ENCODE data around the gene PIGN.

The PIGN gene

GRCh38 chr18:62028715-62029114 lies 158.1 kb downstream of the PIGN start:
- Histone ChIP-seq H3K4me1 (ENCODE audit: insufficient read depth, poor library complexity, severe bottlenecking) (no peaks in the 10 kb centered on the region), H3K9me3 (ENCODE audit: severe bottlenecking) (no peaks in the 10 kb centered on the region), H3K27ac (ENCODE audit: poor library complexity, severe bottlenecking) (no peak overlapping the region), H3K4me3 (ENCODE audit: severe bottlenecking) (no peak overlapping the region), H3K27me3 (ENCODE audit: insufficient read depth, poor library complexity, severe bottlenecking) (no peaks in the 10 kb centered on the region), H3K36me3 (ENCODE audit: low read depth) (no peaks in the 10 kb centered on the region)
- TF ChIP-seq CTCF (IDR thresholded peaks at IDR 0.05; ENCODE audit: poor library complexity, severe bottlenecking) = no peak
- DNase-seq (ENCODE audit: low spot score) = no peak
- ATAC-seq (ENCODE audit: low read depth) = no peak

- no peak for DNase-seq (ENCODE audit: low spot score)
- ATAC-seq (ENCODE audit: low read depth) = no peak
- Histone ChIP-seq H3K4me3 (ENCODE audit: severe bottlenecking) (no peak overlapping the region), H3K4me1 (ENCODE audit: insufficient read depth, poor library complexity, severe bottlenecking) (no peaks in the 10 kb centered on the region), H3K9me3 (ENCODE audit: severe bottlenecking) (no peaks in the 10 kb centered on the region), H3K27ac (ENCODE audit: poor library complexity, severe bottlenecking) (no peak overlapping the region), H3K27me3 (ENCODE audit: insufficient read depth, poor library complexity, severe bottlenecking) (no peaks in the 10 kb centered on the region), H3K36me3 (ENCODE audit: low read depth) (no peaks in the 10 kb centered on the region)
- TF ChIP-seq CTCF (IDR thresholded peaks at IDR 0.05; ENCODE audit: poor library complexity, severe bottlenecking) = no peak
Observed at GRCh38 chr18:62027914-62028520, 158.8 kb downstream of the PIGN start.

- no peak for TF ChIP-seq CTCF (IDR thresholded peaks at IDR 0.05; ENCODE audit: poor library complexity, severe bottlenecking)
- no peak overlapping the region for H3K4me3 ChIP-seq (ENCODE audit: severe bottlenecking)
- no peaks in the 10 kb centered on the region for H3K4me1 ChIP-seq (ENCODE audit: insufficient read depth, poor library complexity, severe bottlenecking)
- ATAC-seq (ENCODE audit: low read depth) = peak; percentile 65; the same call in 2 of the 3 replicates
- H3K27ac ChIP-seq (ENCODE audit: poor library complexity, severe bottlenecking) = no peak overlapping the region
- no peaks in the 10 kb centered on the region for H3K27me3 ChIP-seq (ENCODE audit: insufficient read depth, poor library complexity, severe bottlenecking)
- no peak for DNase-seq (ENCODE audit: low spot score)
- no peaks in the 10 kb centered on the region for H3K36me3 ChIP-seq (ENCODE audit: low read depth)
- H3K9me3 ChIP-seq (ENCODE audit: severe bottlenecking) = no peaks in the 10 kb centered on the region
Observed at GRCh38 chr18:62026586-62026985, 160.3 kb downstream of the PIGN start.

GRCh38 chr18:62024983-62025382 lies 161.9 kb downstream of the PIGN start:
- no peaks in the 10 kb centered on the region for H3K36me3 ChIP-seq (ENCODE audit: low read depth)
- ATAC-seq (ENCODE audit: low read depth) (no peak), DNase-seq (ENCODE audit: low spot score) (no peak)
- H3K27me3 ChIP-seq (ENCODE audit: insufficient read depth, poor library complexity, severe bottlenecking) = no peaks in the 10 kb centered on the region
- no peaks in the 10 kb centered on the region for H3K9me3 ChIP-seq (ENCODE audit: severe bottlenecking)
- no peaks in the 10 kb centered on the region for H3K4me1 ChIP-seq (ENCODE audit: insufficient read depth, poor library complexity, severe bottlenecking)
- H3K27ac ChIP-seq (ENCODE audit: poor library complexity, severe bottlenecking) = no peak overlapping the region
- TF ChIP-seq CTCF (IDR thresholded peaks at IDR 0.05; ENCODE audit: poor library complexity, severe bottlenecking) = no peak
- no peak overlapping the region for H3K4me3 ChIP-seq (ENCODE audit: severe bottlenecking)

- Histone ChIP-seq H3K9me3 (ENCODE audit: severe bottlenecking) (no peaks in the 10 kb centered on the region), H3K27ac (ENCODE audit: poor library complexity, severe bottlenecking) (no peak overlapping the region), H3K36me3 (ENCODE audit: low read depth) (no peaks in the 10 kb centered on the region), H3K27me3 (ENCODE audit: insufficient read depth, poor library complexity, severe bottlenecking) (no peaks in the 10 kb centered on the region), H3K4me1 (ENCODE audit: insufficient read depth, poor library complexity, severe bottlenecking) (no peaks in the 10 kb centered on the region), H3K4me3 (ENCODE audit: severe bottlenecking) (no peak overlapping the region)
- ATAC-seq (ENCODE audit: low read depth) (no peak), DNase-seq (ENCODE audit: low spot score) (no peak)
- no peak for TF ChIP-seq CTCF (IDR thresholded peaks at IDR 0.05; ENCODE audit: poor library complexity, severe bottlenecking)
Observed at GRCh38 chr18:62023536-62023935, 163.3 kb downstream of the PIGN start.
